H9 (cell line): ENCODE results near the gene FNDC3A. TPM values are rescaled to one million over a fixed set of nuclear protein-coding genes. Genes with fewer than 3 reads are reported as not detected.

ENCODE experiments used
- DNase-seq: peaks from one replicate; pipeline ENCODE4 v3.0.0-alpha.2; 2017
- H2AFZ ChIP-seq: one replicate; pipeline ENCODE4 v1.6.1; 2013; ENCODE audit warnings: mild to moderate bottlenecking, low read length, control low read depth, moderate library complexity
- H2AK5ac ChIP-seq: 2 replicates; pipeline ENCODE4 v1.6.1; 2013; ENCODE audit warnings: low read length, control low read depth, mixed read lengths; ENCODE audit not compliant: insufficient read length
- H2BK120ac ChIP-seq: one replicate; pipeline ENCODE4 v1.6.1; 2013; ENCODE audit warnings: low read depth, mild to moderate bottlenecking, low read length, control low read depth, inconsistent platforms; ENCODE audit not compliant: poor library complexity, severe bottlenecking
- H2BK12ac ChIP-seq: 2 replicates; pipeline ENCODE4 v1.6.1; 2013; ENCODE audit warnings: low read length, control low read depth, mixed read lengths, low read depth; ENCODE audit not compliant: insufficient read length
- H2BK15ac ChIP-seq: 2 replicates; pipeline ENCODE4 v1.6.1; 2013; ENCODE audit warnings: low read depth, low read length, control low read depth
- H2BK20ac ChIP-seq: one replicate; pipeline ENCODE4 v1.6.1; 2013; ENCODE audit warnings: low read depth, mild to moderate bottlenecking, low read length, control low read depth, inconsistent platforms; ENCODE audit not compliant: poor library complexity, severe bottlenecking
- H2BK5ac ChIP-seq: 2 replicates; pipeline ENCODE4 v1.6.1; 2013; ENCODE audit warnings: low read length, control low read depth, mixed read lengths; ENCODE audit not compliant: insufficient read length
- H3K14ac ChIP-seq: 2 replicates; pipeline ENCODE4 v1.6.1; 2013; ENCODE audit warnings: low read length, control low read depth; ENCODE audit not compliant: insufficient read depth
- H3K18ac ChIP-seq: 2 replicates; pipeline ENCODE4 v1.6.1; 2013; ENCODE audit warnings: low read depth, mild to moderate bottlenecking, mixed read lengths, low read length, control low read depth; ENCODE audit not compliant: insufficient read length
- H3K23ac ChIP-seq: 2 replicates; pipeline ENCODE4 v1.6.1; 2013; ENCODE audit warnings: low read length, control low read depth, mixed read lengths, low read depth; ENCODE audit not compliant: insufficient read length
- H3K23me2 ChIP-seq: 2 replicates; pipeline ENCODE4 v1.6.1; 2013; ENCODE audit warnings: low read depth, mild to moderate bottlenecking, mixed read lengths, low read length, control low read depth; ENCODE audit not compliant: insufficient read length, poor library complexity, severe bottlenecking
- H3K27ac ChIP-seq: 2 replicates; pipeline ENCODE4 v1.5.1; 2013; ENCODE audit warnings: low read length, control low read depth, mixed read lengths, low read depth; ENCODE audit not compliant: insufficient read length
- H3K27me3 ChIP-seq: 2 replicates; pipeline ENCODE4 v1.6.1; 2013; ENCODE audit warnings: low read length, control low read depth, inconsistent platforms; ENCODE audit not compliant: insufficient read depth
- H3K4ac ChIP-seq: 2 replicates; pipeline ENCODE4 v1.6.1; 2013; ENCODE audit warnings: low read depth, mild to moderate bottlenecking, control low read depth, inconsistent platforms, low read length, moderate library complexity
- H3K4me1 ChIP-seq: 2 replicates; pipeline ENCODE4 v1.6.1; 2013; ENCODE audit warnings: low read length, control low read depth, inconsistent platforms; ENCODE audit not compliant: insufficient read depth
- H3K4me2 ChIP-seq: 2 replicates; pipeline ENCODE4 v1.6.1; 2013; ENCODE audit warnings: low read length, control low read depth, mixed read lengths; ENCODE audit not compliant: insufficient read length, insufficient read depth
- H3K56ac ChIP-seq: 2 replicates; pipeline ENCODE4 v1.6.1; 2013; ENCODE audit warnings: low read depth, mild to moderate bottlenecking, mixed read lengths, low read length, control low read depth; ENCODE audit not compliant: insufficient read length
- H3K79me1 ChIP-seq: 2 replicates; pipeline ENCODE4 v1.6.1; 2013; ENCODE audit warnings: low read depth, mild to moderate bottlenecking, moderate library complexity, low read length, control low read depth, inconsistent platforms; ENCODE audit not compliant: insufficient read depth, poor library complexity, severe bottlenecking
- H3K79me2 ChIP-seq: 2 replicates; pipeline ENCODE4 v1.6.1; 2013; ENCODE audit warnings: low read length, control low read depth, inconsistent platforms; ENCODE audit not compliant: insufficient read depth
- H3K9ac ChIP-seq: 2 replicates; pipeline ENCODE4 v1.6.1; 2013; ENCODE audit warnings: low read length, control low read depth, mixed read lengths; ENCODE audit not compliant: insufficient read length; ENCODE audit errors: extremely low read depth
- H3K9me3 ChIP-seq: one replicate; pipeline ENCODE4 v1.6.1; 2013; ENCODE audit warnings: low read depth, low read length, inconsistent platforms; ENCODE audit not compliant: control insufficient read depth
- H3T11ph ChIP-seq: one replicate; pipeline ENCODE4 v1.6.1; 2013; ENCODE audit warnings: mild to moderate bottlenecking, low read length, control low read depth, inconsistent platforms
- H4K20me1 ChIP-seq: one replicate; pipeline ENCODE4 v1.6.1; 2013; ENCODE audit not compliant: control insufficient read depth, insufficient read length, insufficient read depth
- H4K5ac ChIP-seq: 2 replicates; pipeline ENCODE4 v1.6.1; 2013; ENCODE audit warnings: low read depth, mild to moderate bottlenecking, mixed read lengths, low read length, control low read depth; ENCODE audit not compliant: insufficient read length
- H4K8ac ChIP-seq: replicated peaks from 2 replicates; pipeline ENCODE4 v1.6.1; 2013; ENCODE audit warnings: low read length, control low read depth, mixed read lengths, low read depth; ENCODE audit not compliant: insufficient read length
- H4K91ac ChIP-seq: 2 replicates; pipeline ENCODE4 v1.6.1; 2013; ENCODE audit warnings: low read depth, mild to moderate bottlenecking, moderate library complexity, mixed read lengths, low read length, control low read depth; ENCODE audit not compliant: insufficient read length
- H3K27ac Mint-ChIP-seq, 3 experiments: 2 replicates in 2 of 3; 3 replicates in 1 of 3; pipeline ENCODE4 v1.8.0; 2020 to 2021; ENCODE audit warnings: mixed read lengths in 3 of 3, mild to moderate bottlenecking in 1 of 3, moderate library complexity in 1 of 3
- H3K27me3 Mint-ChIP-seq: 2 replicates; pipeline ENCODE4 v1.8.0; 2021; ENCODE audit warnings: low read depth, mild to moderate bottlenecking, moderate library complexity, mixed read lengths
- H3K36me3 Mint-ChIP-seq, 3 experiments: 2 replicates in 2 of 3; 3 replicates in 1 of 3; pipeline ENCODE4 v1.8.0; 2020 to 2021; ENCODE audit warnings: low read depth in 3 of 3, mixed read lengths in 3 of 3; ENCODE audit not compliant: insufficient read depth in 1 of 3
- H3K4me1 Mint-ChIP-seq, 2 experiments: 2 replicates each; pipeline ENCODE4 v1.8.0; 2020; ENCODE audit warnings: mixed read lengths in 2 of 2
- H3K4me3 Mint-ChIP-seq, 2 experiments: 2 replicates in 1 of 2; 3 replicates in 1 of 2; pipeline ENCODE4 v1.8.0; 2020 to 2021; ENCODE audit warnings: mild to moderate bottlenecking in 2 of 2, mixed read lengths in 2 of 2, moderate library complexity in 1 of 2
- H3K9me3 Mint-ChIP-seq, 2 experiments: 2 replicates in 1 of 2; 3 replicates in 1 of 2; pipeline ENCODE4 v1.8.0; 2020; ENCODE audit warnings: mild to moderate bottlenecking in 2 of 2, mixed read lengths in 2 of 2, moderate library complexity in 1 of 2
- CTCF ChIP-seq: fragments of 200-600 bp; sonication (generic); conservative IDR thresholded peaks from 3 replicates; pipeline ENCODE4 v1.8.0; 2021; ENCODE audit warnings: antibody characterized with exemption, mild to moderate bottlenecking
- total RNA-seq: library from RNA; stranded (reverse); gene quantifications from 2 replicates; pipeline ENCODE4 v1.2.1, GENCODE V29; 2021

Gene FNDC3A
- total RNA-seq, 1 experiment from 2014 or later = 27.4 TPM

- H3K23ac ChIP-seq = no peak overlapping the region
- no peaks in the 10 kb centered on the region for H3K79me2 ChIP-seq
- no peak overlapping the region for H2BK12ac ChIP-seq
- no peak overlapping the region for H4K8ac ChIP-seq
- H3K27ac Mint-ChIP-seq = no peak overlapping the region
- H3K27ac ChIP-seq = no peak overlapping the region
- peaks cover 3 to 7% of the 10 kb centered on the region in 2 experiments for H3K4me1 Mint-ChIP-seq
- H2BK5ac ChIP-seq = no peak overlapping the region
- no peak overlapping the region for H3K4me3 Mint-ChIP-seq
- DNase-seq = no peak
- H2AFZ ChIP-seq = no peak overlapping the region
- no peak overlapping the region for H2AK5ac ChIP-seq
- no peak overlapping the region for H4K5ac ChIP-seq
- no peak overlapping the region for H2BK20ac ChIP-seq
- no peak overlapping the region for H2BK120ac ChIP-seq
- no peak overlapping the region for H3K4ac ChIP-seq
- H3K23me2 ChIP-seq = no peaks in the 10 kb centered on the region
- H3K9me3 Mint-ChIP-seq = peaks cover 0 to 3% of the 10 kb centered on the region in 2 experiments; a peak in 1 of 5 replicates
- H3K4me2 ChIP-seq = no peak overlapping the region
- no peak overlapping the region for H3K9ac ChIP-seq
- no peak for TF ChIP-seq CTCF
- H4K20me1 ChIP-seq = no peaks in the 10 kb centered on the region
- H3K14ac ChIP-seq = no peak overlapping the region
- H3T11ph ChIP-seq = no peak overlapping the region
- H3K18ac ChIP-seq = no peak overlapping the region
- no peaks in the 10 kb centered on the region for H3K9me3 ChIP-seq
- H3K4me1 ChIP-seq = no peaks in the 10 kb centered on the region
- H4K91ac ChIP-seq = no peak overlapping the region
- H2BK15ac ChIP-seq = no peak overlapping the region
- peaks cover 11 to 13% (median 13%) of the 10 kb centered on the region in 3 experiments for H3K36me3 Mint-ChIP-seq
- H3K56ac ChIP-seq = no peak overlapping the region
- H3K27me3 Mint-ChIP-seq = no peaks in the 10 kb centered on the region
- H3K27me3 ChIP-seq = no peaks in the 10 kb centered on the region
- no peaks in the 10 kb centered on the region for H3K79me1 ChIP-seq
These were observed 87.3 kb downstream of the FNDC3A start for GRCh38 chr13:49063011-49063410.
